ENCODE measurements around the gene OR4D11.

DNA sequence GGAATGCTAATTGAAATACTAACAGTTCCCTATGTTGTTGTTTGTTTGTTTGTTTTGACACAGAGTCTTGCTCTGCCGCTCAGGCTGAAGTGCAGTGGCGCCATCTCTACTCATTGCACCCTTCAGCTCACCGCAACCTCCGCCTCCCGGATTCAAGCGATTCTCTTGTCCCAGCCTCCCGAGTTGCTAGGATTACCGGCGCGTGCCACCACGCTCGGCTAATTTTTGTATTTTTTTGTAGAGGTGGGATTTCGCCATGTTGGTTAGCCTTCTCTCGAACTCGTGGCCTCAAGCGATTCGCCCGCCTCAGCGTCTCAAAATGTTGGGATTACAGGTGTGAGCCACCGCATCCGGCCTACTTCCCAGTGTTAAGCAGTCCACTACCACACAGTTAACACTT lies 49.9 kb downstream of the OR4D11 start:
- TF ChIP-seq CTCF (IDR thresholded peaks at IDR 0.05) (no peak), REST (IDR thresholded peaks at IDR 0.05; ENCODE audit: insufficient read depth in 1 of 2, low read depth in 2 of 2, low read length in 1 of 2) (no peak), SIN3A (IDR thresholded peaks at IDR 0.05; ENCODE audit: borderline replicate concordance, insufficient read depth, low read depth, low read length) (no peak)
